GOT3 (cell line): Measurements from ENCODE around the gene PPP2R5C.

ENCODE experiments used
- DNase-seq: peaks from one replicate; lab custom pipeline; 2025; ENCODE audit warnings: mixed read lengths; lab: John Stamatoyannopoulos, UW

The PPP2R5C gene

DNA sequence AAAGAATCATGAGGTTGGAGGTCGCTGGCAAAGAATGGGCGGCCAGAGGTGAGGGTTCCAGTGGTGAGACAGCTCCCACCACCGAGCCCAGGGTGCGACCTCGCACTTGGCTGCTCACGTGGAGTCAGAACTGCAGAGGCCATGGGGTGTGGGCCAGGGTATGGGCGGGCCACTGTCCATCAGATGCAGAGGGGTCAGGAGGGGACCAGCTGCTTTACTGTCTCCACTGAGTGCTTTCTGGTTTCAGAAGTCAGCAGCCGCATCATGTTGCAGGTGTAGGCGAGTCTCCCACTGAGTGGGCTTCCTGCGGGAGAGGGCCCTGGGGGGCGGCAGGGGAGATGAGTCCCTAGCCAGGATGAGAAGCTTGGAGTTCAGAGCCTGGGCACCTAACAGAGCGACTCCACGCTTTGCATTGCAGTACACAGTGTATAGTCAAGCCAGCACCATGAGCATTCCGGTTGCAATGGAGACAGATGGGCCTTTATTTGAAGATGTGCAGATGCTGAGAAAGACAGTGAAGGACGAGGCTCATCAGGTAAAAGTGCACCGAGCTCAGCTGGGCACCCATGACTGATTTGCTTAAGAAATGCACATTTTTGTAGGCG is 156.0 kb downstream of the PPP2R5C start:
- DNase-seq, result no peak

DNA sequence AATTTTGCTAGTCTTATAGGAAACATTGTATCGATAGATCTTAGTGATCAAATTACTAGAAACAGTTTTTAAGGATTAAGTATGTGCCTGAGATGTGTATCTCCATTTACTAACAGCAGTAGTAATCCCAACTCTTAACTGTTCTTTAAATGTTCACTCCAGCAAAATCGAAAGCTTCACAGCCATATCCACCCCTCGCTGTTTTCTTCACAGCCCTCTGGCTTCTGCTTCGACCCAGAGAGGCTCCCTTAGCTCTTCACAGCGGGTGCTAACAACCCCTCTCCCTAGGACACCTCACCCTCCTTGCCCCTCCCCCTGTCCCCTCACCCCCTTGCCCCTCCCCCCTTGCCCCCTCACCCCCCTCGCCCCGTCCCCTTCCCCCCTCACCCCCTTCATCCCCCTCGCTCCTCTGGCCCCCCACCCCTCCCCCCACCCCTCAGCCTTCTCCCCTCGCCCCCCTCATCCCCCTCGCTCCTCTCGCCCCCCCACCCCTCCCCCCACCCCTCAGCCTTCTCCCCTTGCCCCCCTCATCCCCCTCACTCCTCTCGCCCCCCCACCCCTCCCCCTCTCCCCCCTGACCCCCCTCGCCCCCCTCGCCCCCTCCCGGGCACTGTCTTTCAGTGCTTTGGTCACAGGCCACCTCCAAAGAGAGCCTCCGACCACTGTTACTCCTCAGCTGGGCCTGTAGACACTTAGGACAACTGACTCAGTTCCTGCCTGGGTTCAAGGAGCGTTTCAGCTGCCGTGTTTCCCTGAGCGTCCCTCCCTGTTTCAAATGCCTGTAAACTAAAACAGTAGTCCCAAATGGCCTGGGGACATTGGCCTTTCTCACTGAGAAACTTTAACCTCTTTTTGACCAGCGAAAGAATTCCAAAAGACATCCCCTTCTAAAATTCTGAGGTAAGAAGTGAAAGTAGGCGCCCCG is 156.8 kb downstream of the PPP2R5C start:
- no peak for DNase-seq

DNA sequence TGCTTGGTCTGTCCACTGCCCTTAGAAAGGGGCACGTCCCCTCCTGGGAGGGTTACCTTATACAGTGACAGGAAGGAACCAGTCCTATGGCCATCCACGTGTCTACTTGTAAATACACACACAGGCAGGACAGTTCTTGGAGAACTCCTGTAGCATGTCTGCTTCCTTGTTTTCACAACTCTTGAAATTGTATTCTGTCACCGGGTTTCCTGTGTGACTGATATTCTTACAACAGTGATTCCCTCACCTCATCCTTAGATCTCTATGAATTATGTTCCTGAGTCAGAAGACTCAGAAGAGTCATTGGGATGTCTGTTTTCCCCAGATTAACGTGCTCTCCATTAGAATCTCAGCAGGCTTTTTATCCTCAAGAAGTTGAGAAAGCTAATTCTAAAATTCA is 158.8 kb downstream of the PPP2R5C start:
- no peak for DNase-seq

DNA sequence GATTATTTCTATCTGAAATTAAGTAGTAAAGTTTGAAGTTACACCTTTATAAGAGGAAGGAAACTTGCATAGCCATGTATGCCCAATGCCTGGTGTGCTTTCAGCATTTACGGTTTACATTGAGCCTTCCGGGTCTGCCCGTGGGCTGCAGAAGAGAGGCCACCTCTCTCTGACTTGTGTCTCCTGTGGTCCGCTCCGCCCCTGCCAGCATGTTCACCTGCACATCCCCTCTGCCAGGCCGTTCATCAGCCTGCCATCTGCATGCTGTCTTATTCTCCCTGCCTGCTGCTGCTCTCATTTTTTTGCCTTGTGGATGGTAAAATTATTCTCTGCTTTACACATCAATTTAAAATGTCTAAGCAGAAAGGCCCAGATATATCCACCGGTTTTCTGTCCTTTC is 161.4 kb downstream of the PPP2R5C start:
- no peak for DNase-seq

DNA sequence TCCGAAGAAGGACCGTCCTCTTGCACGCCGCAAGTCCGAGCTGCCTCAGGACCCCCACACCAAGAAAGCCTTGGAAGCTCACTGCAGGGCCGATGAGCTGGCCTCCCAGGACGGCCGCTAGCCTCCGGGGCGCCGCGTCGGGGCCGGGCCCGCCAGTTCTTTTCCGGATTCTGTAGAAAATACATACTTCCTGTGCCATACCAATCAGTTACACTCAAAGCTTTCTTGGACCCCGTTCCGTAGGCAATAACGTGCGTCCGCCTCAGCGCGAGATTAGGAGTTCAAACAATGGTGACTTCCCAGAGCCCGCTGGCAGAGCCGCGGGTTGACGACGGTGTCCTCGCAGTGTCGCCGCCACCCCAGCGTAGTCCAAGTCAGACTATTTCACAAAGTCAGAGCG is 163.6 kb downstream of the PPP2R5C start:
- DNase-seq, result no peak

DNA sequence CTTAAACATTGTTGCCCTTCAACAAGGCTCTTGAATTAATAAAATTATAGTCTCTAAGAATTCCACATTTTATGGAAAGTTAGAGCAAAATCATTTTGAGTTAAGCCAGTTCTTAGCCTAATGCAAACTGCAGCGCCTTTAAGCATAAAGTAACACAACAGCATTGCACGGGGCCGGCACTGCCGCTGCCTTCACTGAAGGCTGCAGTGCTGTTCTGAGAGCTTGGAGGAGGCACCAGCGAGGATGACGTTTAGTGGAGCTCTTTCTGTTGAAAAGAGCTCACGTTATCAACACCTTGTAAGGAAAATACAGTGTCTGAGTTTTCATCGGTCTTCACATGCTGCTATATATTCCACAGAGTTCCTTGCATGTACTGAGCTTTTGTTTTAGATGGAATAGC is 164.6 kb downstream of the PPP2R5C start:
- DNase-seq, result no peak

DNA sequence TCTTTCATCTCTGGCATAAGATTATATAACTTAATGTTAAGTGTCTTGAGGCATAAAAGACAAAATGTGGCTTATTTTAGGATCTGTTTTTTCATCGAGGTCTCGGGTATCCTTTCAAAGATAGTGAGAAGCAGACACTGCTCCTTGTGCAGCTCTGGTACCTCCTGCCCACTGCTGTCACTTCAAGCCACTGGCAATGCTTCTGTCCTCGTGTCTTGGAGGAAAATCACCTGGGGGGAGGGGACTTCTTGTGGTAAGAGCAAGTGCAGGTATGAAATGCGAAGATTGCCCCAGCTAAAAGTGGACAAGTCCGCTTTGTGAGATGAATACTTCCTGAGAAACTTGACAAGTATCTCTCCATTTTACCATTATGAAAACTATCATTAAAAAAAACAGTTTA is 165.1 kb downstream of the PPP2R5C start:
- no peak for DNase-seq

DNA sequence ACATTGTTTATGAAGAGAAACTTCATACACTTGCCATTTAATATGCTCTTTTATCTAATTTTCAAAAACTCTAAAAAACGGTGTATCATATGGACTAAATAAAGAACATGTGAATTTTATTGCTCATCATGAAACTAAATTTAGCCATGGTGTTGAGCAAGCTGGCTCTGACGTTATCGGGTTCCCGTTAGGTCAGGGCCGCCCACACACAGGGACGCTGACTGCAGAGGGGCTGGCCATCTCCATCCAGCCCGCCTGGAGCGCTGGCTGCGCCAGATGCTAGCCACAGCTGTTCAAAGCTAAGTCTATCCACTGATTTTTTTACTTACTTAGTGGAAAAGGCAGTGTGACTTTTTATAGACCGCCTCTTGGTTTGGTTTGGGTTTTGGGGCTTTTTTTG is 166.3 kb downstream of the PPP2R5C start:
- DNase-seq, result peak; percentile 3

DNA sequence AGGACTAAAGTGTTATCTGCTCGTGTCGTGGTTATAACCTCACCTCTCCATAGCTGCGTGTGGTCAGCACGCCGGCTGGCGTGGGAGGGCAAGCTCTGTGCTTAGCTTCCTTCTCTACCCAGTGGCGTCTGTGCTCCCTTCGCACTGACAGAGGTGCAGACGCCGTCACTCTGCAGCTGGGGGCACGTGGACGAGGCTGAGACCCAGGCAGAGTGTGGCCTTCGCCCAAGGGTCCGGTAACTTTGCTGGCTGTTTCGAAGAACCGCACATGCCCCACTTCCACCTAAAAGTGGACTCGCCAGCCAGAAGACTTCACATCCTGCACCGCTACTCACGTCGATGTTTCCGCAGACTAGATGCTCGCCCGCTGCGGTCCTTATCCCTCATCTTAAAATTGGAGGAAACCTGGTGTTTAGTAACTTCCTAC is 166.9 kb downstream of the PPP2R5C start:
- DNase-seq, result no peak

DNA sequence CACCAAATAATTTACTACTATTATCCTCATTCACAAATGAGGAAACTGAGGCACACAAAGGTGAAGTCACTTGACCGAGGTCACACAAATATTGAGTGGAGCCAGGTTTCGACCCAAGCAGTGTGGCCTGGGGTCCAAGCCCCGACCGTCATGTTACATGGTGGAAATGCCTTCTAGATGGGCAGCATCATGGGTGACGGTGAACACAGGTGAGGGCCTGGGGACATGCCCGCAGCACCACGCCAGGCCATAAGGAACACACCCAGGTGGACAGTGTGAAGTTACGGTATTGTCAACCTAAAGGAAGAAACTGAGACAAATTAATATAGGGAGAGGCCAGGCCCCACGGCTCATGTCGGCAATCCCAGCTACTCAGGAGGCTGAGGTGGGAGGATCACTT is 167.6 kb downstream of the PPP2R5C start:
- no peak for DNase-seq

DNA sequence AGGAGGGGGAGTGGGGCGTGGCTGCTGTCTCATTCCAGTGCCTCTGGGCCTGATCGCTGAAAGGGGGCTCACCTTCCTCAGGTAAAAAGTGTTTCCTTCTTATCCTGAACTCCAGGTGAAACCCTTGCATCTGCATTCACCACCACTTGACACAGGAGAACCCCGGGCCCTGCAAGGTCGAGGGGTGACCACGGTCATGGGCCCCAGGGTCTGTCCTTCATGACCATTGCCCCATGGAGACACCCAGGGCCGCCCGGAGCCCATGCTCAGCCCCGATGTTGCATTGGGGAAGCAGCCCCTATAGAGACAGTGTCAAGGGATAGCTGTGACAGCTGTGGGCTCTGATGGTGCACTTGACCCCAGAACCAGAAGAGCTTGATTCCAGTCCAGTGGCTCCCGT is 168.4 kb downstream of the PPP2R5C start:
- no peak for DNase-seq

DNA sequence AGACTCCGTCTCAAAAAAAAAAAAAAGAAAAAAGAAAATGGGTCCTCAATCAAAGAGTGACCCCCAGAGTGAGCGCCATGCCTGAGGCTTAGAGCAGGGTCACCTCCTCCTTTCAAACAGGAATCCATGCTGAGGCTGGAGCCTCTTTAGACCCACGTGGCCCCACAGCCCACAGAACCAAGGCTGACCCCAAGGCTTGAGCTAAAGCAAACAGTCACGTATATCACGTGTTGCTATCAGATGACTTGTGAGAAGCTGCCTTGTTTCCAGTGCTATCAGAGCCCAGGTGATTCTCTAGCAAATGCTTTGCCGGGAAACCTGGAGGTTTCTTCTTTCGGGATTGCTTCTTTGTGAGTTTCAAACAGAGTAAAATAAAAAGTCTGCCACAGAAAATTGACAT is 171.2 kb downstream of the PPP2R5C start:
- no peak for DNase-seq

DNA sequence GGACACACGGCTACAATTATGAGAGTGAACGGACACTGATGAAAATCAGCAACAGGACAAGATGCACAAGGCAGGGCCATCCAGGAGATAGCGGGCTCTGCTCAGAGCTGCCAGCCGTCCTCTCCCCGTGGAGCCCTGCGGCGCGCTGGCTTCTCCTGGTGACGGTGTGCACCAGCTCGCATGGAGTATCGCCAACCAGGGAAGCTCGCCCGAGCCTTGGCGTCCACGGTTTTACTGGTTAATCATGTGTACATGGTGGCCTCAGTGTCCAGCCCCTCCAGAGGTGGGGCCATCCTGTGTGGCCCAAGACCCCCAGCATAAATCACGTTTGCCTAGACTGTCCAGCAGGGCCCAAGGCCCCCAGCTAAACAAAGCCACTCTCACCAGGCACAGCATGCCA is 171.7 kb downstream of the PPP2R5C start:
- DNase-seq, result no peak

DNA sequence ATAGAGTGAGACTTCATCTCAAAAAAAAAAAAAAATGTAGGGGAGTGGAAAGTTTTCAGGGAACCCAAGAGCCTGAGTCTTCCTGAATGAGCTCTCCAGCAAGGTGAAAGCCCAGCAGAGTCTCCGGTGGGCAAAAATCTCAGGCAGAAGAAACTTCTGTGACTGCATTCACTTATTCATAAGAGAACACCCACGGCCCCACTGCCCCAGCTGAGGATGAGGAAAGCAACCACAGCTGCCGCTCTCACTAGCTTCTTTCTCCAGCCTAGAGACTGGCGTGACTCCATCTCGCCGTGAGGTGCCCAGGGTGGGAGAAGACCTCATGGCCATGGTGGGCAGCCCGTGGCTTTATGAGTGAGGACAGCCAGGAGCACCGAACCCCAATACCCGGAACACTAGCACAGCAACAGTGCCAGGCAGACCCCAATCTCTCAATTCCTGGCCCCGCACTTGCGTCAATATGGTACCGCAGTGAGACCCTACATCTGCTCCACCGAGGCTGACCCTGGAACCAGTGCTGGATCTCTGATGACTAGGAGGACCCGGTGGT is 173.2 kb downstream of the PPP2R5C start:
- no peak for DNase-seq

DNA sequence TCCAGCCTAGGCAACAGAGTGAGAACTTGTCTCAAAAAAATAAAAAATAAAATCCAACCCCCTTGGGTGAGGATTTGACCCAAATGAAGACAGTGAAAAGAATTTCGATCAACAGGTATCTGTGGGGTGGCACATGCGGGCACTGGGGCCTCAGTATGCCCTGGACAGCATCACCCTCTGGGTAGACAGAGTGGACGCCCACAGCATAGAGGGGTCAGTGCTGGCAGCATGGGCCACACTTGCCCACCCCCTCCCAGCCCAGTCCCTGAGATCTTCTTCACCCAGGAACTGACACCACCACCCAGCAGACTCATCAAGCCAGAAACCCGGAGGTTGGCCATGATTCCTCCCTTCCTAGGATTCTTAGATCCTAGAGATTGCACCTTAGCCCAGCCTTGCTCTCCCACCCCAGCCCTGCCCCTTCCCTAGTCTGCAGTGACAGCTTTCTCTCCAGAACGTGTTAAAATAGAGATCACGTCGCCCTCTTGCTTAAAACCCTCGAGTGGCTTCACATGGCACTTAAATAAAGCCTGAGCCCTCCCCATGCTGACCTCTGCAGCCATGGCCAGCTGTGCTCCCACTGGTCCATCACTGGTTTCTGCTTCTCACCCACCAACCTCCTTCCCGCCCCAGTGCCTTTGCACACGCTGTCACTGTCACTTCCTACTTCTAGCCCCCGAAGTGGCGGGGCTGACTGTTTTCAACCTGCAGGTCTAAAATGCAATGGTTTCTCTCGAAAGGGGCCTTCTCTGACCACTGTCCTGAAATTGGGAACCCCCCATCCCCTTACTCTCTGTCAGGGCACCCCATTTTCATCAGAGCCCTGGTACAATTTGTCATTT is 176.6 kb downstream of the PPP2R5C start:
- no peak for DNase-seq

DNA sequence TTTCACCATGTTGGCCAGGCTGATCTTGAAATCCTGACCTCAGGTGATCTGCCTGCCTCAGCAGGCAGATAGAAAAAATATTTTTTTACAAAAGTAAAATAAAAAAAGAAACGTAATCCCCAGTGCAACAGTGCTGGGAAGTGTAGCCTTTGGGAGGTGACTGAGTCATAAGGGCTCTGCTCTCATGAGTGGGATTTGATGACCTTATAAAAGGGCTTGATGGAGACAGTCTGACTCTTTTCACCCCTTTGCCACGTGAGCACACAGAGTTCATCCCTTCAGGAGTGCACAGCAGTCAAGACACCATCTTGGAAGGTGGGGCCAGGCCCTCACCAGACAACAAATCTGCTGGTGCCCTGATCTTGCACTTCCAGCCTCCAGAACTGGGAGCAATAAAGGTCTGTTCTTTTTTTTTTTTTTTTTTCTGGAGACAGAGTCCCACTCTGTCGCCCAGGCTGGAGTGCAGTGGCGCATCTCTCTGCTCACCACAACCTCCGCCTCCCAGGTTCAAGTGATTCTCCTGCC is 178.2 kb downstream of the PPP2R5C start:
- no peak for DNase-seq

DNA sequence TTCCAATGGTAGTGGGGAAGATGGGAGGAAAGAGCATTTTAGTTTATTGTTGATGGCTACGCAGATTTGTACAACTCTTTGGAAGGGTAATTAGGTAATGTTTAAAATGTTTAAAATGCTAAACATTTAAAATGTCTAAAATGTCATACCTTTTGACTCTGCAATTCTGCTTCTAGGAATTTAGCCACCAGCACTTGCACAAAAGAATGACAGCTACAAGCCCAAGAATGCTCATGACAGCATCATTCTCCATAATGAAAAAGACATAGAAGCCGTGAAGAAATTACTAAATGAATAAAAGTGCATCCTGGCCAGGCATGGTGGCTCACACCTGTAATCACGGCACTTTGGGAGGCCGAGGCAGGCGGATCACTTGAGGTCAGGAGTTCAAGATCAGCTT is 182.9 kb downstream of the PPP2R5C start:
- DNase-seq, result no peak

DNA sequence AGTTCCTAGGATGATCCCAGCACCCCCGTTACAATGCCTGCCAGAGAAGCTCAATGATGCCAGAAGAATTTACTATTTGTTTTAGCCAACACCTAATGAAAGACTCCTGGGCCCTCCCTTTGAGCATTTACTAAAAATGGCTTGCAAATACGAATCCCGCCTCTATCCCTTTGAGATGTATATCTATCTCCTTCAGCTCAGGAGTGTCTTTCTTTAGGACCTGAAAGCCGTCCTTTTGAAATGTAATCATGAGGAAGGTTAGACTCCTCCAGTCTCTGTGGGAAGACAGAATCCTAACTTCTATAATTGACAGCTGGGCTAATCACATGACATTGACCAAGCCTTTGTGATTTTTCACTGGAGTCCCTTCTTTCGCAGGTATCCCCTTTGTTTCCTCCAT is 183.7 kb downstream of the PPP2R5C start:
- no peak for DNase-seq

DNA sequence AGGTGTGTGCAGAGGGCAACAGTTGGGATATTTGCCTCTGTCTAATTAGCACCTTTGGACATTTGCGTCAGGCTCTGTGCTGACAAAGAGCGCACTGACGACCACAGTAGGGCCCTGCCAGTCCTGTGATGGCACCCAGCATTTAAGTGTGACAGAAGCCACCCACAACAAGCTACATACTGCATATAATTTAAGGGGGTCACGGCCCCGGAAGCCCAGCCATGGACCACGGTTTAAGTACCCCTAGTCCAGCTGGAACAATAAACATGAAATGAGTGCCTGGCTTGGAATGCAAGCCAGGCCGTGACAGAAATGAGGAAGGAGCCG is 186.0 kb downstream of the PPP2R5C start:
- no peak for DNase-seq

DNA sequence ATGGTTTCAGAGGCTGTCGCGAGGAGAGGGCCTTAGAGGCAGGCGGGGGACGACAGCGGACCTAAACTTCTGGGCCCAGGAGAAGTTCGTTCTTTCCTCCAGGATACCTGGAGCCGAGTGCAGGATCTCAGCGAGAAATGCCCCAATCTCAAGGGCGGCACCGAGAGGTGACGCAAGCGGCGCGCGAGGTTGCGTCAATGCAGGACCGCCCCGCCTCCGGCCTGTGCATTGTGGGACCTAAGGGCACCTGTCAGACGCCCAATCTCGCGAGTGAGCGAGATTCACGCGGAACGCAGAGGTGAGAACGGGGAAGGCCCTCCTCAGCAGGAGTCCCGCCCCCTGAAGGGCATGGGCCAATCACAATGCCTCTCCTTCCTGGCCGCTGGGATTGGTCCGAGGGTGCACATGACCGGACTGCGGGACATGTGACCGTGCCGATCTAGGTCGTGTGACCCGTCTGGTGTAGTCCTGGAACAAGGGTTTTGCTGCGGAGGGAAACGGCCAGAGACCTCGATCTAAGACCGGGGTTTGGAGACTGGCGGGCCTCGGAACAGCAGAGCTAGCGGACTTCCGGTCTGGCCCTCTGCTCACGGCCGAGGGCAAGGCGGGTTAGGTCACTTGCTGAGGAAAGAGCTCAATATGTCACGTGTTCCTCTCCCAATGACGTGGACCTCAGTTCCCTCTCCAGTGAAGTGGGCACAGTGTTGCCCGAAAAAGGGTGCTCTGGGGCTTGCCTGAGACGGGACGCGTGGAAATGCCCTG is 186.6 kb downstream of the PPP2R5C start:
- DNase-seq, result peak; percentile 92

DNA sequence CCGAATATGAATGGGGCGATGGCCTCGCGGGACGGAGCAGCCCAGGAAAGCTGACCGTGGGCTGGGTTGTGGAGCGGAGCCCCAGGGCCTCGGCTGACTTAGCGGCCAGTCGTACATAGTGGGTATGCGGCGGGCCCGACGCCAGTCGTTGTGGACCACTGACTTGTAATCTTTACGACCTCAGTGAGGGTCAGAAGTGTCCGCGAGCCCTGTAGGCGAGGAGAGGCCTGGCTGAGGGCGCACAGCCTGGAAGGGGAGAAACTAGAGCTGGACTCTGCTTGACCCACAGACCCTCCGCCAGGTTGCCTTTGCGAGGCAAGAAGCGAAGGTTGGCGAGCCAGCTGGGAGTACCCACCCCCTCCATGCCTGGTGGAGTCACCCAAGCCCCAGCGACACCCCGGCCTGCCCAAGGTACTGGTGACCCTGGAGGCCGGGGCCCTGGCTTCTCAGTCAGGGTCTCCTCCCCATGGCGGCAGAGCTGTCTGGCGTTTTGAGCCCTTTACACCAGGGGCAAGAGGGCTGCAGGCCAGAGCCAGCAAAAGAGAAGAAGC is 187.2 kb downstream of the PPP2R5C start:
- DNase-seq, result no peak
